Activated effector memory CD4-positive, alpha-beta T cell treated with anti-CD3 and anti-CD28 coated beads, Interleukin-2, amount 50 U/mL, for 16 hours (primary cell): ENCODE measurements around the gene CTNNA2.

Experiments
- DNase-seq: peaks from one replicate; pipeline ENCODE4 v3.0.0-alpha.2; 2020

CTNNA2 gene

GRCh38 chr2:79862756-79863155 is 349.9 kb downstream of the CTNNA2 start:
- DNase-seq = no peak

DNA sequence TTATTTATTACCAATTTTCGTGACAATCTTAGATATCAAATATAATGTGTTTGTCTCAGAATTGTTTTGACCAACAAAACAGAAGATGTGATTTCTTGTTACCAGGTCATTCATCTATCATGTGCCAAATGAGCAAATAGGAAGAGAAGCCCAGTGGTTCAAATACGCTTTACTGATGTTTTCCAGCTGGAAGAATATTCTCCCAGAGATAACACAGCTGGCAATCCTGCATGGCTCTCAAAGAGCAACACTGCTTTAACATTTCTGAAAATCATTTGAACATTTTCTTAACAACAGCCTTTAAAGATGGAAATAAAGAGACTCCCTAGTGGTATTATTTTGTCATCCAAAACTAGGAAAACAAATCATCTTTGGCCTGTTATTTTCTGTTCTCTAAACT is 359.8 kb downstream of the CTNNA2 start:
- no peak for DNase-seq

DNA sequence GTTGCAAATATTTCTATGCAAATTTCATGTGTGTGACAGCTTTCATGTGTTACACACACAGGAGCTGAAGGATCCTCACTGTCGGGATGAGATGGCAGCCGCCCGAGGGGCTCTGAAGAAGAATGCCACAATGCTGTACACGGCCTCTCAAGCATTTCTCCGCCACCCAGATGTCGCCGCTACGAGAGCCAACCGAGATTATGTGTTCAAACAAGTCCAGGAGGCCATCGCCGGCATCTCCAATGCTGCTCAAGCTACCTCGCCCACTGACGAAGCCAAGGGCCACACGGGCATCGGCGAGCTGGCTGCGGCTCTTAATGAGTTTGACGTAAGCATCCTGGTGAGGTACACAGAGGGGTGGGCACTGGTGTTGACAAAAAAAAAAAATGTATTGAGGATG is 361.2 kb downstream of the CTNNA2 start:
- DNase-seq = no peak

DNA sequence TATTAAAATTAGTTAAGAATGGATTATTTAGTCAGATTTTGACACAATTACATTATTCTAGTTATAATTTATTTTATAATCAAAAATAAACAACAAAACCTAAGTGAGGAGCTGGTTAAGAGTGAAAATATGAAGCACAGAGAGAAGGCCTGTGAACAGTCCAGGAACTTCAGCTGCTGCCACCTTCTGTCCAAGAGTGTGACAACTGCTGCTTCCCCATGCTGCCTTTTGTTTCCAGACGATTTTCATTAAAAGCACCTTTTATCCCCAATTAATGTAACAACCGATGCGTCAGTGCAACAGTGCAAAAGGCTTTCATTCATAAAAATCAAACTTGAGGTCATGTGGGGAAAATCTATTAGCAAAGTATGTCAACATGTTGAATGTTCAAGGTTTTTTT is 363.6 kb downstream of the CTNNA2 start:
- no peak for DNase-seq

DNA sequence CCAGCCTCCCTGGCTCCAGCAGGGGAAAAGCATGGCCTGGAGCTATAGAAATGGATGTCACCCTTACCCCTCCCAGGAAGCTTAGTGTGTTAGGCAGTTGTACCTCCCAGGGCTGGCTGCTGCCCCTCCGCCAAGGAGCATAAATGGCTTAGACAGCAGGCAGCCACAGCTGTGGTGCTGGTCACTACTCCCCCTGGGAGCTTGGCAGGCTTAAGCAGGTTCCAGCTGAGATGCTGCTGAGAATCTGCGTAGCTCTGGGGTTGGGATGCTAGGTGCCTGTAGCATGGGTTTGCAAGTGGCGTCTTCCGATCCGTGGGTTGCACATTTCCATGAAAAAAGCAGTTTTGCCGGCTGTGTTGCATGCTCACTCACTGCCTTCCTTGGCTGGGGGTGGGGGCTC is 369.7 kb downstream of the CTNNA2 start:
- DNase-seq = no peak

DNA sequence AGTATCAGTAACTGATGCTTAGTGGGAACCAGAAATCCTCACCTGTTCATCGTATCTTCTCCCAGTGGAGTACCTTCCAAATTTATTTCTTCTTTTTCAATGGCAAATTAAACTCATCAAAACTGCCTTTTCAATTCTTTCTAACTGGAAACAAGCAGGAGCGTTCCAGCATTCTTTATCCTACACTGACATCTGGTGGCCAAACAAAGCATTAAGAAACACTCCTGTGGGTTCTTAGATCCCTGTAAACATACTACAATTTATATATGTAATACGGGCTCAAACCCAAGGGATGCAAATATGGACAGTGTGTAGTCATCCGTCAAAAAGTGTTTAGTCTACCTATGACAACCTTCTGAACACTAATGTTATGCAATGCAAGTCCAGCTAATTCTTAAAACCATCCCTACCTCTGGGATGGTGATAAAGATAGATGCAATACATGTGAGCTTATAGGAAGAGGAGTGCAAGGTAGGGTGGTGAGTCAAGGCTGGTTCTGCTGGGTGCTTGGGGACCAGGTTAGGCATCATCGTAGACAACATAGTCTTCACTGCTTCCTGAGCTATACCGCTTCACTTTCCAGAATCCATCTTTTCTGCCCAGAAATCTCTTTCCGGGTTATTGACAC is 375.0 kb downstream of the CTNNA2 start:
- no peak for DNase-seq

GRCh38 chr2:79892123-79892522 is 379.3 kb downstream of the CTNNA2 start:
- DNase-seq = no peak

DNA sequence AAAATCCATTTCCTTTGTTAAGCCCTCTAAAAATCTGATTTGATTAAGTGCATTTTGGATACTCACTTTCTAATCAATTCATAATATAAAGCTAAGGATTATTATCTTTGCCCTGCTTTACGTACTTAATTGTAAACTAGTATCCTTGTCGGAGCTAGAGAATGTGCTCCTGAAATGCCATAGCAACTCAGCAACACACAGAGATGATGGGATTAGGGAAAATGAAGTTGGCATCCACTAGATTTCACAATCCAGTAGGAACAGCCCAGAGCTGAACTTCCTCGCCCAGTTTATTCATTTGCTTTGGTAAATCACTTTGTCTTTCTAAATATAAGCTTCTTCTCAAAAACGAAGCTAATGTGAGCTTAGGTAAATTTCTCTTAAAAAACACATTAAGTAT is 386.3 kb downstream of the CTNNA2 start:
- no peak for DNase-seq

- no peak for DNase-seq
Observed at GRCh38 chr2:79901161-79901560, 388.3 kb downstream of the CTNNA2 start.

DNA sequence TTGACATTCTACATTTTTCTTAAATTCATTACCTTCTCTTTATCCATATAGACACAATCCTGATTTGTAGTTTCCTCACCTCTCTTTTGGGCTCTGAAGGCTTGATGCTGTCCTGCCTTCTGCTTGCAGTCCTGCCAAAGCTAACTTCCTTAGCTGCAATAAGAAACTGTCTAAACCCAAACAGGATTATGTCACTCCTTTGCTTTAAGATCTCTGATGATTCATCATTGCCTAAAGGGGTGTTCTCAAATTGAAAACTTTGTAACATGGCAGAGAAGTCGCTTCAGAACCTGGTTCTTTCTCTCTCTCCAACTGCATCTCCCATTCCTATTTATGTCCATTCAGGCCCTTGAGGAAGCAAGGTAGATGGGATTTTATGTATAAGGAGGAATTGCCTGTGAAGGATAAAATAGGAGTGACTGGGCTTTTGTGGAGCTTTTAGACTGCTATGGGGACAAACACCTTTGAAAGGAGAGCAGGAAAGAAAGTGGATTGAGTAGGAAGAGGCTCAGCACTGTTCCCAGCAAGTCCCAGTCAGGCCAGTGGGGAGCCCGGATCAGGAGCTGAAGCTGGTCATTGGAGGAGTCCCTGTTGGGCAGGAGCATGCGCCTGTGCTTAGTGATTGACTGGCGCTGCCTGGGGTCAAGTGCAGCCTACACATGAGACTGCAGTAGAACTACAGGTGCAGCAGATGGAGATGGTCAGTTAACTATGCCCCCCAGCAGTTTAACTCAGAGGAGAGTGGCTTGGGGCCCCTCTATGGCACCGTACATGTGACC is 390.6 kb downstream of the CTNNA2 start:
- no peak for DNase-seq

DNA sequence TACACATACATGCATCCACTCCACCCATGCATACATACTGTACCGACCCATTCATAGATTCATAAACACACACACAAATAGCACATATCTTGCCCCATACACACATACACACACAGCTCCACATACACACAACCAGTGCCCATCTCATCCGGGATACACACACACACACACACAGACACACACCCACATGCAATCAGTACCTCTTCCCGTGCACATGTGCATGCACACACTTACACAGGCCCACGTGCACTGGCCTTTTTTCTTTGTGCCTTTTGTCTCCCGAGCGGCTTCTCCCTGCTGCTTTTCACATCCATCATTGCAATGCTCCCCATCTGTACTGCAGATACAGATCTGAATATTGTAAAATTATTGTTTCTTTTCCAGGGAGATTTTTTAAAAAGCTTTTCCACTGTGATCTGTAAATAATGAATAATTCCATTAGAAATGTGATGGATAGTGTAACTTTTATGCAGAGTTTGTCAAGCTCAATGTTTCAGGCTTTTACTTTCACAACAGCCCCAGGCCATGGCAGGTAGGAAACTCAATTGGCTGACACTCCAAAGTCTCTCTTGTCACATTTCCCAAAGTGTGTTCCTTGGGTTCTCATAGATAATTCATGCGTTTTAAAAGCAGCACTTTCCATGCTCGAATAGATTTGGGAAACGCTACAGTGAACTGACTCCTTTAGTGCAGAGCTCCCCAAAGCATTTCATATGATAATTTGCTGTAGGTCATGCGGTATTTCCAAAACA is 393.5 kb downstream of the CTNNA2 start:
- DNase-seq = no peak

- DNase-seq = no peak
Observed at GRCh38 chr2:79909521-79909920, 396.7 kb downstream of the CTNNA2 start.

GRCh38 chr2:79910643-79911042 is 397.8 kb downstream of the CTNNA2 start:
- DNase-seq = no peak

DNA sequence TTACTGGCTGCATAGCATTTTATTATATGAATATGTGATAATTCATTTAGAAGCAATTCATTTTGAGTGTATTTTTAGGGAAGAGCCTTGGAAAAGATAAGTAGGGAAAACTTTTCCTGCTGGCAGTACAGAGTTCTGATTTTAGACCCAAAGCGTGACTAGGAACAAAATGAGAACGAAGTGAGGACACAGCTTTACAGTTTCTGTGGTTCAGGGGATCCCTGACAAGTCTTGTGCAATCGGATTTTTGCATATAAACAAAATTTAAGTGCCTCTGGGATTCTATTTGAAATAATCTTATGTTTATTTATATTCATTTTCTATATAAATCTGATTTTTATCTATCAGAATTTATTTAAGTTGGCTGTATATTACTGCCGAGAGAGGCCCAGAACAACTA is 402.6 kb downstream of the CTNNA2 start:
- no peak for DNase-seq

DNA sequence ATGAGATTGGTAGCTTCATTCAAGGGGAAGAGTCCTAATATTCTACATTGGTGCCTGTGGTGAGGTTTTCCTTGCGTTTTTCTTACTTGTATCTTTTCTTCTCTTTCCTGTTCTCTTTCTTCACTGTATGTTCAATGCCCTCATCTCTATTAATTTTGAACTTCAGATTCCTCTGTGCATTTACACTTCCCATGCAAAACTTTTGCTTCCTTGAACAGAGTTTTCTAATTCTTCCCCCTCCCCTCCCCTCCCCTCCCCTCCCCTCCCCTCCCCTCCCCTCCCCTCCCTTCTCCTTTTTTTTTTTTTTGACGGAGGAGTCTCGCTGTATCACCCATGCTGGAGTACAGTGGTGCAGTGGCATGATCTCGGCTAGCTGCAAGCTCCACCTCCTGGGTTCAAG is 403.4 kb downstream of the CTNNA2 start:
- DNase-seq = no peak

- no peak for DNase-seq
Observed at GRCh38 chr2:79920512-79921076, 407.7 kb downstream of the CTNNA2 start.

- DNase-seq = no peak
Observed at GRCh38 chr2:79929624-79930023, 416.8 kb downstream of the CTNNA2 start.

DNA sequence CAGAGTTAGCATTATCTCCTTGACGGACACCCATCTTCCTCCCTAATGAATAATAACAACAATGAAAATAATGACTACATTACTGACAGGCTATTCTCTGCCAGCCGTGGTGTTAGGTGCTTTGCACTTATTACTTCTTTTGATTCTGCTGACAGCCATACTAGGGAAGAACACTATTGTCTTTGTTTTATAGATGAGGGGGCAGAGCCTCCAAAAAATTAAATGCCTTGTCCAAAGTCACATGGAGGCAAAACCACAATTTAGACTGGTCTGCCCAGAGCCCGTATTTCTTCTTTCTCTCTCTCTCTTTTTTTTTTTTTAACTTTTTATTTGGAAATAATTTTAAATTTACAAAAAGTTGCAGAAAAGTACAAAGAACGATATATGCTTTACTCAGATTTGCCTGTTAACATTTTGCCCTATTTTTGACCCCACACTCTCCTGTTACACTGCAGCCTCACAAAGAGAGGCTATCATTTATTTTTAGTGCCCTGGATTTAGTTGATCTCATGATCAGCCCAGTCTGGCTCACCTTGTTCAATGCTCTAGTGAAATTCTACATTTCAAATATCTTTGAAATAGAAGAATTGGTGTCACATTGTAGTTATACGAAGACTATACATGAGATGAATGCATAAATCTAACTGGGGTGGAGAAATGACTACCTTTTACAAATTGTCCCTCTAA is 422.3 kb downstream of the CTNNA2 start:
- DNase-seq = no peak

DNA sequence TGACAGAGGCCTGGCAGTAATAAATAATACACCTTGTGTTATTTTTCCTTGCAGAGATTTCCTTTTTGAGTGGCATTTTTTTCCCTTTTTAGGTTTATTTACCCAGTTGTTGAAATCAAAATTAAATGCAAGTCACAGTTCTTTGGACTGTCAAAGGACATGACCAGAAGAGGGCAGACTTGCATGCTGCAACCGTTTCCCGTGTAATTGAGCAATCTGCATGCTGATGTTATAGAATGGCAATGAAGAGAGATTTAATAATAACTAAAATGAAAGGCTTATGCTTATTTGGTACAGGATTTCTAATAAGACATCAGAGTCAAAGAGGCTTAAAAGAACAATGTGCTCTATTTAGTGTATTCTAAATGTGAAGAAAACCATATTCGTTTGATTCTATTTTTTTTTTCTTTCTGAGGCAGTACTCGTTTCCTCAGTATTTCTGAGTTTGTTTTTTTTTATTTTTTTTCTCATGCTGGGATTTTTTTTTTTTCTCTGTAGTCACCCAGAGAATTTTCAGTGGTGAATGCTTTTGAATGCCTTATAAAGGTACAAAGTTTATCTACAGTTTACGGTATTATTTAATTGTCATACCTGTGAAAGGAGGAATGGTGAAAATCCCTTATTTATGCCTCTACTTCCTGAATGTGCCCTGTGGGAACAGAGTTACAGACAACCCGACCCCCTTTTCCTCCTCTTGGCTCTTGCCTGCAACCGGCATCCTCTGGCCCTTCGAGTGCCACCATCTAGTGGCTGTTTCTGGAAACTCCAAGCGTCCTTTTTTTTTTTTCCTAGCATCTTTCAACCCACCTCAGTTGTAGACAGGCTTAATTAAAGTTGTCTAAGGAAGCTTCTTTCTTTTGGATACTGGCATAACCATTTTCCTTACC is 423.2 kb downstream of the CTNNA2 start:
- no peak for DNase-seq

- DNase-seq = no peak
Observed at GRCh38 chr2:79936715-79937114, 423.9 kb downstream of the CTNNA2 start.

- no peak for DNase-seq
Observed at GRCh38 chr2:79938648-79939047, 425.8 kb downstream of the CTNNA2 start.

DNA sequence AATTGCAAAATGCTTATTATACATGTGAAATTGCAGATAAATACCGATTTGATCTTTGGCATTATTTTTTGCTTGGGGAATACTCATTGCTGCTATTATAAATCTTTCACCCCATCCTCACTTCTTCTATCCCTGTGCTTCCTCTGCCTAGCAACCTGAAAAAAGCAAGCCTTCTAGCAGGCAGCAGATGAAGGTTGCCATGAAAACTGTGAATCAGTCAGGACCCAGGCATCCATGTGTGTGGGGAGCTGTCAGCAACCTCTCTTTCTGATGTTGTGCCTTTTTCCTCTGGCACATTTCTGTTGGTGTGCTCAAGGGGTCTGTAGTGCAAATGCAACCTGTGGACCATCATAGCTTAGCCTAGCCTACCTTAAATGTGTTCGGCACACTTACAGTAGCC is 427.5 kb downstream of the CTNNA2 start:
- DNase-seq = no peak
